OCI-LY3 (cell line): ENCODE measurements around the gene CHST4.

Experiments used
- H2AFZ ChIP-seq: fragments of 200-600, 300-600 bp; shearing (Covaris generic); 2 replicates; pipeline ENCODE4 v1.6.0; 2014; ENCODE audit warnings: antibody characterized with exemption, low read depth, low read length
- H3K27ac ChIP-seq: fragments of 200-600, 300-600 bp; sonication (generic); 2 replicates; pipeline ENCODE4 v1.5.1; 2014; ENCODE audit warnings: mild to moderate bottlenecking, low read length, moderate library complexity, mixed read lengths
- H3K27me3 ChIP-seq: fragments of 200-600, 300-600 bp; sonication (generic); 2 replicates; pipeline ENCODE4 v1.6.1; 2014; ENCODE audit warnings: low read depth, low read length, mixed read lengths
- H3K36me3 ChIP-seq: fragments of 200-600, 300-600 bp; sonication (generic); replicated peaks from 2 replicates; pipeline ENCODE3; 2014; ENCODE audit warnings: low read depth, low read length, mixed read lengths
- H3K4me1 ChIP-seq: fragments of 300-600, 200-600 bp; sonication (generic); 2 replicates; pipeline ENCODE4 v1.6.1; 2014; ENCODE audit warnings: low read length, mixed read lengths
- H3K4me2 ChIP-seq: fragments of 200-600, 300-600 bp; sonication (generic); 2 replicates; pipeline ENCODE4 v1.6.1; 2014; ENCODE audit warnings: low read length, mixed read lengths
- H3K4me3 ChIP-seq: fragments of 300-600, 200-600 bp; sonication (generic); 2 replicates; pipeline ENCODE4 v1.5.1; 2014; ENCODE audit warnings: antibody characterized with exemption, mild to moderate bottlenecking, low read length, moderate library complexity
- H3K79me2 ChIP-seq: fragments of 300-600, 200-600 bp; shearing (Covaris generic); 2 replicates; pipeline ENCODE4 v1.6.1; 2014; ENCODE audit warnings: mild to moderate bottlenecking, low read length, mixed read lengths
- H3K9ac ChIP-seq: fragments of 300-600, 200-600 bp; shearing (Covaris generic); 2 replicates; pipeline ENCODE4 v1.6.0; 2014; ENCODE audit warnings: mild to moderate bottlenecking, low read length, moderate library complexity
- H3K9me3 ChIP-seq: fragments of 200-600, 300-600 bp; shearing (Covaris generic); 2 replicates; pipeline ENCODE4 v1.6.1; 2014; ENCODE audit warnings: low read length, mixed read lengths; ENCODE audit not compliant: insufficient read depth
- H4K20me1 ChIP-seq: fragments of 200-600, 300-600 bp; sonication (generic); 2 replicates; pipeline ENCODE4 v1.6.1; 2016; ENCODE audit warnings: low read length, mixed read lengths; ENCODE audit not compliant: insufficient read depth
- EZH2phosphoT487 ChIP-seq: fragments of 200-600 bp; shearing (Covaris generic); IDR thresholded peaks from 2 replicates; pipeline ENCODE4 v1.6.1; 2018; ENCODE audit warnings: antibody characterized with exemption, mixed run types, low read depth
- TF ChIP-seq, protein P1 (sequence below): fragments of 200-600, 300-600 bp; sonication (generic); IDR thresholded peaks from 2 replicates; pipeline ENCODE4 v1.5.1; 2014; ENCODE audit warnings: antibody characterized with exemption, low read length, low read depth

Gene CHST4

DNA sequence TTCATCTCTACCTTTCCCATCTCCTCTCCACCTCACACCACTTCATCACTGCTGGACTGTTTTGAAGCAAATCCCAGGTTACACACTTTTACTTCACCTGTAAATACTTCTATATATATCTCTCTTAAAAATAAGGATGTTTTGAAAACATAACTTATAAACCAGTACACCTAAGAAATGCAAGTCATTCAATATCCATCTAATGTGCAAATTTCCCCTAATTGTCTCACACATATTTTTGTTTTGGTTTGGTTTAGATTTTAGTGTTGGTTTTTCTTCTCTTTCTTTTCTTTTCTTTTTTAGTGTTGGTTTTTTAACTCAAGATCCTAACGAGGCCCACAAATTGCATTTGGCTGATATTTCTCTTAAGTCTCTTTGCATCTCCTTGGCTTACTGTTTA, 19.2 kb upstream of the CHST4 start:
- Histone ChIP-seq H2AFZ (no peak overlapping the region), H3K9ac (no peak overlapping the region), H3K4me1 (peaks cover 10% of the 10 kb centered on the region), H3K36me3 (no peaks in the 10 kb centered on the region), H3K4me3 (no peak overlapping the region), H3K79me2 (no peaks in the 10 kb centered on the region), H3K27ac (no peak overlapping the region), H3K27me3 (no peaks in the 10 kb centered on the region), H4K20me1 (no peaks in the 10 kb centered on the region), H3K4me2 (no peak overlapping the region), H3K9me3 (no peaks in the 10 kb centered on the region)
- no peak for TF ChIP-seq EZH2phosphoT487
- TF ChIP-seq, protein P1, sequence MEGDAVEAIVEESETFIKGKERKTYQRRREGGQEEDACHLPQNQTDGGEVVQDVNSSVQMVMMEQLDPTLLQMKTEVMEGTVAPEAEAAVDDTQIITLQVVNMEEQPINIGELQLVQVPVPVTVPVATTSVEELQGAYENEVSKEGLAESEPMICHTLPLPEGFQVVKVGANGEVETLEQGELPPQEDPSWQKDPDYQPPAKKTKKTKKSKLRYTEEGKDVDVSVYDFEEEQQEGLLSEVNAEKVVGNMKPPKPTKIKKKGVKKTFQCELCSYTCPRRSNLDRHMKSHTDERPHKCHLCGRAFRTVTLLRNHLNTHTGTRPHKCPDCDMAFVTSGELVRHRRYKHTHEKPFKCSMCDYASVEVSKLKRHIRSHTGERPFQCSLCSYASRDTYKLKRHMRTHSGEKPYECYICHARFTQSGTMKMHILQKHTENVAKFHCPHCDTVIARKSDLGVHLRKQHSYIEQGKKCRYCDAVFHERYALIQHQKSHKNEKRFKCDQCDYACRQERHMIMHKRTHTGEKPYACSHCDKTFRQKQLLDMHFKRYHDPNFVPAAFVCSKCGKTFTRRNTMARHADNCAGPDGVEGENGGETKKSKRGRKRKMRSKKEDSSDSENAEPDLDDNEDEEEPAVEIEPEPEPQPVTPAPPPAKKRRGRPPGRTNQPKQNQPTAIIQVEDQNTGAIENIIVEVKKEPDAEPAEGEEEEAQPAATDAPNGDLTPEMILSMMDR = no peak

DNA sequence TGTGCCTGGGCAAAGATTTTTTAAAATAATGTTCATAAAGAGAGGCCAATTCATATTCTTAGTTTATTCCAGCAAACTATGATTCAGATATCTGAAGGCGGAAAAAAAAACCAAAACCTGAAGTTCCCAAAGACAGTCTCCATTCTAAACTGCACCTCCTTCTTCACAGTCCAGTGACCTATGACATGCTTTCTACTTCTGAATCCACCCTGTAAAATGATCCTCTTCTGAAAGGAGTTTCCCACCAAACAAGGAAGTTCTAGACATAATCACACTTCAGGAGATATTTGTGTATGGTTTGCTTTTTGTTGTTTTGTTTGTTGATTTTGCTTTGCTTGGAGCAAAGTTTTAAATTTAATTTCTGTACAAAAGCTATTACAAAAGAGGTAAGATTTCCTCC, 12.9 kb upstream of the CHST4 start:
- Histone ChIP-seq H3K79me2 (no peaks in the 10 kb centered on the region), H3K4me1 (no peaks in the 10 kb centered on the region), H2AFZ (no peak overlapping the region), H3K4me3 (no peak overlapping the region), H4K20me1 (no peaks in the 10 kb centered on the region), H3K27ac (no peak overlapping the region), H3K4me2 (no peak overlapping the region), H3K9ac (no peak overlapping the region), H3K36me3 (no peaks in the 10 kb centered on the region), H3K27me3 (peaks cover 25% of the 10 kb centered on the region), H3K9me3 (no peaks in the 10 kb centered on the region)
- TF ChIP-seq EZH2phosphoT487 = no peak
- TF ChIP-seq, protein P1 = no peak

DNA sequence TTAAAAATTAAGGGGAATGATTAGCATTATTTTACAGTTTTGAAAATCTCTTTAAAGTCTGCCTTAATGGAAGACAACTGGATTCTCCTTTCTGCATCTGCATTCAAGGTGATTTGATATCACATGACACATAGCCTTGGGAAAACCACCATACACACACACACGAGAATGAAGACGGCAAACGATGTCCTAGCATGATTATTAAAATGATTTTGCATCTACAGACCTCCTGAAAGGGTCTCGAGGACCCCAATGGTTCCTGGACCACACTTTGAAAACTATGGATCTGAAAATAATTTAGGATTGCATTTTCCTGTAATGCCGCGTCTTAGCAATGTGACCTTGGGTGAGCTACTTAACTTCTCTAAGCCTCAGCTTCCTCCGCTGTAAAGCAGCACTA, 11.8 kb upstream of the CHST4 start:
- no peak overlapping the region for H3K4me3 ChIP-seq
- H4K20me1 ChIP-seq = no peaks in the 10 kb centered on the region
- H3K9ac ChIP-seq = no peak overlapping the region
- H3K4me1 ChIP-seq = no peaks in the 10 kb centered on the region
- H3K36me3 ChIP-seq = no peaks in the 10 kb centered on the region
- TF ChIP-seq, protein P1 = no peak
- TF ChIP-seq EZH2phosphoT487 = no peak
- H3K27ac ChIP-seq = no peak overlapping the region
- no peak overlapping the region for H3K4me2 ChIP-seq
- H3K27me3 ChIP-seq = peaks cover 25% of the 10 kb centered on the region
- H2AFZ ChIP-seq = no peak overlapping the region
- no peaks in the 10 kb centered on the region for H3K9me3 ChIP-seq
- no peaks in the 10 kb centered on the region for H3K79me2 ChIP-seq

DNA sequence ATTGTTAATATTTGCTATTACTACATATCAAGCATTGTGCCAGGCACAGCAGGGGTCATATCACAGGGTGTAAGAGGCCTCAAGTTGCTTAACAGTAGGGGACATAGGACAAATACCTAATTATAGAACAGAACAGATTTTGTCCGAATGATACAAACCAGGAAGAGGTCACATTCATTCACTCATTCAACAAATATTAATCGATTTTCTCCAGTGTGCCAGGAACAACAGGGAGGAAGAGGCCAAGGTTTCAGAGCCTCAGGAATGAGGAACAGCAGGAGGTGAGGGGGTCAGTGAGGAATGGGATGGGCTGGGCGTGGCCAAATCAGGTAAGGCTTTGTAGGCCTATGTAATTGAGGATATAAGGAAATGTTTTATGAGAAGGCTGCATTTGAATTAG, 11.2 kb upstream of the CHST4 start:
- Histone ChIP-seq H2AFZ (no peak overlapping the region), H3K9ac (no peak overlapping the region), H3K4me1 (no peaks in the 10 kb centered on the region), H4K20me1 (no peaks in the 10 kb centered on the region), H3K9me3 (no peaks in the 10 kb centered on the region), H3K27ac (no peak overlapping the region), H3K4me2 (no peak overlapping the region), H3K36me3 (no peaks in the 10 kb centered on the region), H3K79me2 (no peaks in the 10 kb centered on the region), H3K4me3 (no peak overlapping the region), H3K27me3 (peaks cover 25% of the 10 kb centered on the region)
- TF ChIP-seq, protein P1 = no peak
- TF ChIP-seq EZH2phosphoT487 = no peak
